ENCODE data around the gene THAP4. TPM values are rescaled to one million over a fixed set of nuclear protein-coding genes. Genes with fewer than 3 reads are reported as not detected.

Gene THAP4
- total and polyA plus RNA-seq, 2 of the 13 experiments (the other 11 are each of a cell fraction or from before 2014, with no cell fraction given) = 59.7 to 75.7 TPM

DNA sequence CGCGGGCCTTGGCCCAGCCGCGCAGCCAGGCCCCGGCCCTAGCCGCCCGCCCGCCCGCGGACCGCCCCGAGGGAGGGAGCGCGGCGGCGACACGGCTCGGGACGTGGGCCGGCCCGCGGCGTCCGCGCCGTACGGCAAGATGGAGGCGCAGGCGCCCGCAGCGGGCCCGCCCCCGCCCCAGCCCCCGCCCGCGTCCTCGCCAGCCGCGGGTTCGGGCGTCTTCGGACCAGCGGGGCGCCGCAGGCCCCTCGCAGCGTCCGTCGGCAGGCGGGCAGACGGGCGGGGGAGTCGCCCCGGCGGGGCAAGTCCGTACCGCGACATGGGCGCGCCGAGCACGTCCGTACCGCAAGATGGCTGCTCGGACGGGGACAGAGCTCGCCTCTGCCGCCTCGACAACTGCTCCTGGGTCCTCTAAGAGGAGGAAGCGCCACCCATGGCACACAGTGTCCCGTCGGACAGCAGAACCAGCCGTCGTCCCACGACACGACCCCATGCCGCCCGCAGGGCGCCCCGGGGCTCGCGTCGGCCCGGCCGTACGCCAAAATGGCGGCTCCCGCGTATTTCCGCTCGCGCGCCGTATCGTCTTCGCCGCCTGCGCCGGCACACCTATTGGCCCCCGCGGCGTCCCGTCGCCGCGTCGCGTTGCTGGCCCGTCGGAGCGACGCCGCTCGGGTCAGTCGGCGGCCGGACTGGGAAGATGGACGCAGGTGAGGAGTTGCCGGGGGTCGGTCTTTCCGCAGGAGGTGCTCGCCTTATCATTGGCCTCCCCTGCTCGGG, at the start of gene THAP4, which contains the start of gene ATG4B (continued):
- TF ChIP-seq, protein P1, sequence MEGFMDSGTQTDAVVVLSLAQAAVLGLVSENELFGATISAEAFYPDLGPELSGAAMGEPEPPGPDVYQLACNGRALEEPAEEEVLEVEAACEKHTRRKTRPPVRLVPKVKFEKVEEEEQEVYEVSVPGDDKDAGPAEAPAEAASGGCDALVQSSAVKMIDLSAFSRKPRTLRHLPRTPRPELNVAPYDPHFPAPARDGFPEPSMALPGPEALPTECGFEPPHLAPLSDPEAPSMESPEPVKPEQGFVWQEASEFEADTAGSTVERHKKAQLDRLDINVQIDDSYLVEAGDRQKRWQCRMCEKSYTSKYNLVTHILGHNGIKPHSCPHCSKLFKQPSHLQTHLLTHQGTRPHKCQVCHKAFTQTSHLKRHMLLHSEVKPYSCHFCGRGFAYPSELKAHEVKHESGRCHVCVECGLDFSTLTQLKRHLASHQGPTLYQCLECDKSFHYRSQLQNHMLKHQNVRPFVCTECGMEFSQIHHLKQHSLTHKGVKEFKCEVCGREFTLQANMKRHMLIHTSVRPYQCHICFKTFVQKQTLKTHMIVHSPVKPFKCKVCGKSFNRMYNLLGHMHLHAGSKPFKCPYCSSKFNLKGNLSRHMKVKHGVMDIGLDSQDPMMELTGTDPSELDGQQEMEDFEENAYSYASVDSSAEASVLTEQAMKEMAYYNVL (CRISPR knock-in tag; IDR thresholded peaks at IDR 0.05; ENCODE audit: borderline replicate concordance) = 0 out of 2 replicates have a peak, but pooled peaks have one; percentile 22
- TF ChIP-seq, protein P2, sequence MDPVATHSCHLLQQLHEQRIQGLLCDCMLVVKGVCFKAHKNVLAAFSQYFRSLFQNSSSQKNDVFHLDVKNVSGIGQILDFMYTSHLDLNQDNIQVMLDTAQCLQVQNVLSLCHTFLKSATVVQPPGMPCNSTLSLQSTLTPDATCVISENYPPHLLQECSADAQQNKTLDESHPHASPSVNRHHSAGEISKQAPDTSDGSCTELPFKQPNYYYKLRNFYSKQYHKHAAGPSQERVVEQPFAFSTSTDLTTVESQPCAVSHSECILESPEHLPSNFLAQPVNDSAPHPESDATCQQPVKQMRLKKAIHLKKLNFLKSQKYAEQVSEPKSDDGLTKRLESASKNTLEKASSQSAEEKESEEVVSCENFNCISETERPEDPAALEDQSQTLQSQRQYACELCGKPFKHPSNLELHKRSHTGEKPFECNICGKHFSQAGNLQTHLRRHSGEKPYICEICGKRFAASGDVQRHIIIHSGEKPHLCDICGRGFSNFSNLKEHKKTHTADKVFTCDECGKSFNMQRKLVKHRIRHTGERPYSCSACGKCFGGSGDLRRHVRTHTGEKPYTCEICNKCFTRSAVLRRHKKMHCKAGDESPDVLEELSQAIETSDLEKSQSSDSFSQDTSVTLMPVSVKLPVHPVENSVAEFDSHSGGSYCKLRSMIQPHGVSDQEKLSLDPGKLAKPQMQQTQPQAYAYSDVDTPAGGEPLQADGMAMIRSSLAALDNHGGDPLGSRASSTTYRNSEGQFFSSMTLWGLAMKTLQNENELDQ (CRISPR knock-in tag; IDR thresholded peaks at IDR 0.05; ENCODE audit: borderline replicate concordance) = peak; percentile 83; the same call in 1 of the 2 replicates
- TF ChIP-seq KLF16 (CRISPR knock-in tag; IDR thresholded peaks at IDR 0.05) (peak in 1 of 2 experiments; percentile 94; a peak in 2 of 4 replicates), RXRB (CRISPR knock-in tag; IDR thresholded peaks at IDR 0.05; ENCODE audit: borderline replicate concordance) (peak; percentile 69; the same call in 1 of the 2 replicates), KDM3A (CRISPR knock-in tag; IDR thresholded peaks at IDR 0.05; ENCODE audit: low read depth) (peak; percentile 92; the same call in 1 of the 2 replicates), ZNF766 (CRISPR knock-in tag; IDR thresholded peaks at IDR 0.05; ENCODE audit: borderline replicate concordance) (peak; percentile 65), MNT (IDR thresholded peaks at IDR 0.05) (peak; percentile 35; the same call in 1 of the 2 replicates), TBP (CRISPR knock-in tag; IDR thresholded peaks at IDR 0.05) (peak; percentile 68; the same call in 1 of the 2 replicates), RFX5 (IDR thresholded peaks at IDR 0.05; ENCODE audit: low read depth, low read length) (peak; percentile 87), ISL2 (CRISPR knock-in tag; IDR thresholded peaks at IDR 0.05) (peak; percentile 85), ATM (IDR thresholded peaks at IDR 0.05; ENCODE audit: borderline replicate concordance) (no peak), ZNF713 (CRISPR knock-in tag; IDR thresholded peaks at IDR 0.05) (0 out of 2 replicates have a peak, but pooled peaks have one; percentile 81), ZNF761 (CRISPR knock-in tag; conservative IDR thresholded peaks at IDR 0.05) (peak; percentile 88), ARID5B (CRISPR knock-in tag; IDR thresholded peaks at IDR 0.05) (peak; percentile 64; the same call in 1 of the 2 replicates), SSRP1 (CRISPR knock-in tag; IDR thresholded peaks at IDR 0.05) (no peak), ZNF33A (CRISPR knock-in tag; IDR thresholded peaks at IDR 0.05; ENCODE audit: borderline replicate concordance) (no peak), HNRNPL (IDR thresholded peaks at IDR 0.05; ENCODE audit: low read depth, low read length) (no peak), MED1 (CRISPR knock-in tag; IDR thresholded peaks at IDR 0.05) (peak; percentile 88), SNAPC2 (CRISPR knock-in tag; IDR thresholded peaks at IDR 0.05) (peak; percentile 59; the same call in 1 of the 2 replicates)
